Stimulated activated CD4-positive, alpha-beta T cell treated with anti-CD3 and anti-CD28 coated beads, Interleukin-2, amount 100 ng/mL, for 48 hours (primary cell): ENCODE measurements around the gene TIFAB.

Experiments used
- DNase-seq, 2 donors: peaks; one replicate each; pipeline ENCODE4 v3.0.0-alpha.2; 2020

Gene TIFAB

GRCh38 chr5:135441350-135441831 is 10.8 kb downstream of the TIFAB start:
- no peak for DNase-seq

GRCh38 chr5:135440916-135441315 is 11.2 kb downstream of the TIFAB start:
- DNase-seq: no peak

DNA sequence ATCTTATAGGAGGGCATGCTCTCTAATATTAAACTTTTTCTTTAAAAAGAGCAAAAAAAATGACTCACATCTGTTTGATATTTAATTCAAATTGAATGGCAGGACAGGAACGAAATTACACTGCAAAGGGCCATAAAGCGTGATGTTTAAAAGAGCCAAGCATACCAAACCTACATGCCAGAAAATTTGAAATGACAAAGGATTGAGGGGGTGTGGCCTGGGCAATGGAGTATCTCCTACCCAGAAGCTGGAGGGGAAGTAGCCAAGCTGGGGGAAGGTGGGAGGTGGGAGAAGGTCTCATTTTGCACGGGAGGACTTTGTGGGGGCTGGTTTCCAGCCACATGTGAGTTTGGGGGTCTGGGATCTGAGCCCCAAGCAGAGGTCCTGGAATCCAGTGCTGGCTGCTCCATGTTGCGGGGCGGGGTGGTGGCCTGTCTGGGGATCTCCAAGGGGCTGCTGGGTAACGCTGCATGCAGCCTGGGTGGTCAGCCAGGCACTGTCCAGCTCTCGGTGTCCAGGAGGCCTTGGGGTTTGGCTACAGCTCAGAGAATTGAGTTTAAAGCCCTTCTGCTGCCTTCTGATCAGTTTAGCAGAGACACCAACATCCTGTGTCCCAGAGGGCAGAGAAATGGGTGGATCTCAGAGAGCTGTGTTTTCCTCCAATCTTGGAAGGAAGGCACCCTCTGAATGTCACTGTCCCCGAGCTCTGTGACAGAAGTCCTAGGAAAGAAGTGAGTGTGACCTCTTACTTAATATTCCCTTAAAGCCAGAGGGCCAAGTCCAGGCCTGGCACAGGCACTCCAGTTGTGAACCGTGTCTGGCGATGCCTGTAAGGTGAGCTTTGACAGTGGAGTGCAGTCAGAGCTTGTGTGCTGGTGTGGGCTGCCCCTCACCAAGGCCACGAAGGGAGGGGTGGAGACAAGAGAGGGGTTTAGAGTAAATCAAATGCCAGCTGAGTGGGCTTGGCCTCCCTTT is 12.6 kb downstream of the TIFAB start:
- DNase-seq: no peak

DNA sequence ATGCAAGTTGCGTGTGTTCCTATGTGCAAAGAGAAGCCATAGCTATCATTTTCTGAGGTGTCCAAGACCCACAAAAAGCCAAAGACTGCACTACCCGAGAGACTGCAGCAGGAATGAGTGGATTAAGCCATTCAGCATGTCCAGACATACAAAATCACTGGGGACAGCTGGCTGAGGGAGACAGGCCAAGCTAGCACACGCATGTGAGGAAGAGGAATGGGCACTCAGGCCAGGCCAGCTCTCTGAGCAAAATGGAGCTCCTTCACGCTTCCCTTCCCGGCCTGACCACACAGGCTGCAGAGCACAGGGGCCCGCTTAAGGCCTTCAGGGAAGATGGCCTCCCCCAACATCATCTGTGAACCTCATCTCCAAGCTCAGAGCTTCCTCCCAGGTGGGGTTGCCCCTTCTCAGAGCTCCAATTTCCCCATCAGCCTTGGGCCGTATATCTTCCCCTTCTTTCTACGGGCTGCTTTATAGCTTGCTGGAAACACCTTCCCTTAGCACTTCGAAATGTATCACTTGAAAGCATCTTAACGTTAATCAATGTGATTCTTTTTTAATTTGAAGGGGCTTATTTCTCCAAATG is 13.4 kb downstream of the TIFAB start:
- DNase-seq: no peak

DNA sequence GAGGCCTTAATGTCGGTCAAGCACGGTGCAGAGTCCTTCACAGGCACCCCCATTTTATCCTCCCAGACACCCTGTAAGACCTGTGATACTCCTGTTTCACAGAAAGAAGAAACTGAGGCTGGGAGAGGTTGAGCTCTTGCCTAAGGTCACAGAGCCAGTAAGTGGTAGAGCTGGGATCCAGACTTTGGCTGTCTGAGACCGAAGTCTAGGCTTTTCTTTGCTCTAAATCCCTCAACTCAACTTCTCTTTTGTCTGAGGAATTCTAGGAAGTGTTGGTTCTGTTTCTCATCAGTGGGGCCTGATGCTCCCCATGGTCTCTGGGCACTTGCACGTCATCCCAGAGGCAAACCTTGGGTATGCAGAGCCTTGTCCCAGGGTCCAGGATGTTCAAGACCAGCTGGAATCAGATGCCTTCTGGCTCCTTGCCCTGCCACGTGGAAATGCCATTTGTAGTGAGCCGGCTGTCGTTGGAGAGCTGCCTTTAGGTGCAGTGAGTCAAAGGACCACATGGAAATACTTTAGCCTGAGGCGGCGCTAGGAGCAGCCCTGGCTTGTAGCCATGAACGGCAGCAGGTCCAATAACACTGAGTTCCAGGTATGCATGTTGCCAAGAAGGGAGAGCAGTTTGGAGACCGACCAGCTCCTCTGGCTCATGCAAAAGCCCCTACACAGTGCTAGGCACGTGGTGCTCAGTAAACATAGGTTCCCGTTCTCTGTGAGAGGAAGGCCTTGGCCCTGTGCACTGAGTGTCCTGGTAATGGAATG is 14.2 kb downstream of the TIFAB start:
- no peak for DNase-seq

DNA sequence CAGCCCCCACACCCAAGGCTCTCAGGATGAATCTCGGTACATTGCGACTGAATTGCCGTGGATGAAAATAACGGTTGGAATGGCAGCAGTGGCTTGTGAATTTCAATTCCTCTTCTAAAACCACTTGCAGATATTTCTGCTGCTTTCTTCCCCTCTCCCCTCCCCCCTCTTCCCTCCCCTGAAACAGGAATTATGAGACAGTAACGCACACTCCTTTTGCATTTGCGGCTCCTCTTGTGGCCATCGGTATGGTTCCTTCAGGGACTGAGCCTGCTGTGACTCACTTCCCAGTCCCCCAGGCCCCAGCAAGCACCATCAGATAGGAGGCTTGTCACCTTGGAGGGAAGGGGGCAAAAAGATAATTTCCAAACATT is 14.7 kb downstream of the TIFAB start:
- no peak for DNase-seq

GRCh38 chr5:135436951-135437418 is 15.2 kb downstream of the TIFAB start:
- no peak for DNase-seq

DNA sequence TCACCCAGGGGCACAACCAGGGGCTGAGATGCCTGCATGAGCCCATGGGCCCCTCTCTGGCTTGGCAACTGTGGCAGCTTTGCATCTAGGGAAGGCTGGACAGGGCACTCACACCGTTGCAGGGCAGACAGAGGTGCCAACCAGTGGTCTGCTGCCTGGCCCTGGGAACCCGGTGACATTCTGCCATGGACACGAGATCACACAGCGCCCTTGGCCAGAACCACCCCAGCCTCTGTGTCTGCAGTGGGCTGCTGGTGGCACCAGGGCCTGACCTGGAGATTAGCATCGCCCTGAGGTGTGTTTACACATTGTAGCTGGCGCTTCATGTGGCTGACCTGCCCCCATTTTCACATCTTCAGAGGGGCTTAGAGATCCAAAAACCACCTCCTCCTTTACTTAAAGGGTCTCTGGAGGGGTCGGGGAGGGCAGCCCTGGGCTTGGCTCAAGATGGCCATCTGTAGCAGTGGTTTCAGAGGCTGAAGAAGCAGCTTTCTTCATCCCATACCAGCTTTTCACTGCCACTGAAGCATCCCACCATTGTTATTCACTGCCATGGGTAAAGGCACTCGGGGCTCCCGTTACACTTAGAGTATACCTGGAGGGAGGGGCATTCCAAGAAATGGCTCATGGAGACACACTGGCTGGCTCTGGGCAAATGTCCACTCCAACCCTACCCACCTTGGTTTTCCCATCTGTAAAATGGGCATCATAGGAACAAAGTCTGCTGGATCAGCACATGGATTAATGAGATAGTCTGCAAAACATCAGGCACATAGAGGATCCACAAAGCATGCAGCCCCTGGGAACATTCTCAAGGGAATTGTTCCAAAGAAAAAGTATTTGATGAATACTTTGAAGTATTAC is 16.5 kb downstream of the TIFAB start:
- no peak for DNase-seq

GRCh38 chr5:135434591-135435466 is 17.3 kb downstream of the TIFAB start:
- DNase-seq: no peak

- DNase-seq: no peak
Observed at GRCh38 chr5:135433681-135434426, 18.3 kb downstream of the TIFAB start.

- no peak for DNase-seq
Observed at GRCh38 chr5:135432113-135432512, 20.0 kb downstream of the TIFAB start.

DNA sequence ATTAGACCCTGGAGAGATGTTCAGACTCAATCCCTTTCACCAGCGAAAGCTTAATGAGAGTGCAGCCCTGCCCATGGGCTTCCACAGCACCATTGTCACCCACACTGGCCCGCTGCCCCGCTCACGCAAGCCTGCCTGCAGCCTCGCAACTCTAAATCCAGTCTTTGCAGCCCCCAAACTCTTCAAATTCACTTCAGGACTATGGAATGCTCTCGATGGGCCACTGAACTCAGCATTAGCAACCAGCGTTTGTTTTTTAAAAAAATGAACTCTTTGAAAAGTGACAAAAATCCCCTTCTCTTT is 22.1 kb downstream of the TIFAB start:
- no peak for DNase-seq

GRCh38 chr5:135429301-135430134 is 22.6 kb downstream of the TIFAB start:
- no peak for DNase-seq

- no peak for DNase-seq
Observed at GRCh38 chr5:135428586-135428985, 23.6 kb downstream of the TIFAB start.

- peak in 1 of 2 donors; percentile 10 for DNase-seq
Observed at GRCh38 chr5:135426102-135427082, 25.8 kb downstream of the TIFAB start.

DNA sequence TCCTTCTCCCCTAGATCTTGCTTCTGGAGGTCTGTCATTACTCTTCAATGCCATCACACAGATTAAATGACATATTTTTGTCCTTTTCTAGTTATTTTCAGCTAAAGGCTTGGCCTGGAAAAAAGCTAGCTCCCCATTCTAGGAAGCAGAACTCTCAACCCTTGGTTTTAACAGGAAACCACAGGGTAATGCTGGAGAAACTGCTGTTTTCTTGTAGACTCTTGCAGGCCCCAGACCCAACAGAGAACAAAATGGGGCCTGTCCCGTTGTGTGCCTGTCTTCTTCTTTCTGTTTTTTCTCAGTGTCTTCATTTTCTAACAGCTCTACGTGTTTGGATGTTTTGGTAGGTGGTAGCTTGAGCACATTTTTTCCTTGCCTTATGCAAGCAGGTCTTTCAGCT is 26.5 kb downstream of the TIFAB start:
- DNase-seq: no peak

DNA sequence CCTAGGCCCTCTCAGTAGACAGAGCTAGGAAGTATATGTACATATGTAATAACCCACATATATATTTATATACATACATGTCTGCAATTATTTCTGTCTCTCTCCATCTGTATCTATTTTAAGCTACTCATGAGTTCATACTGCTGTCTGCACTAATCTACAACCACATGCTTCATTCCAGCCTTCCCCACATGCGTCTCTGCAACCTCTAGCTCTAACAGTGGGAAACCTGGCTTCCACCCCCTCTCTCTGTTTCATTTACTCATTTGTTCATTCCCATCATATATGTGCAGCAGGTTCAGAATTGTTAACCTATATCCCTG is 28.3 kb downstream of the TIFAB start:
- DNase-seq: no peak

DNA sequence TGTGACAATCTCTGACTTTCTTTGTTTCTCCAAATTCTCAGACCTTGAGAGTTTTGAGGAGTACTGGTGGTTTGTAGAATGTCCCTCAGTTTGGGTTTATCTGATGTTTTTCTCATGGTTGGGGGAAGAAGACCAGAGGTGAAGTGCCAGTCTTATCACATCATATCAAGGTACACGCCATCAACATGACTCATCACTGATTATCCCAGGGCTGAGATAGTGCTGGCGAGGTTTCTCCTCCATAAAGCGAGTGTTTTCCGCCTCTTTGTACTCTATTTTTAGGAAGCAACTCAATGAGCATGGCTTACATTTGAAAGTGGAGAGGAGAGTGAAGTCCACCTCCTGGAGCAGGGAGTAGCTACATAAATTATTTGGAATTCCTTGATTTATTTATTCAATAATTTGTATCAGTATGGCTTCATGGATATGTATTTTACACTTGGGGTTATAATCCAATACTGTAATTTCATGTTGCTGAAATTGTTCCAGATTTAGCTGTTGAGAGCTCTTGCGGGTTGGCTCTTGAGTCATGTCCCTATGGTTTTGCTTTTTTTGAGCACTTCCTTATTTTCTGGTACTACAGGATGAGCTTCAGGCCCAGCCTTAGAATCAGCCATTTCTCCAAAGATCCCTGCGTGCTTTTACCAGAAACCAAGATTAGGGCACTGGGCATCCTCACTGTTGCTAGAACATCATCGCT is 28.9 kb downstream of the TIFAB start:
- no peak for DNase-seq
